IPS-NIHi11 (cell line): ENCODE data around the gene OGFOD3.
"Not testable (repeated sequence)": the region's sequence is repeated elsewhere in the genome, so short reads cannot be mapped to it uniquely, and the experiment has no call there.

Experiments used
- DNase-seq: peaks from one replicate; pipeline ENCODE4 v3.0.0; 2012; ENCODE audit warnings: mixed read lengths, low spot score

OGFOD3 gene

GRCh38 chr17:82351713-82352488 lies 66.5 kb downstream of the OGFOD3 start:
- peak; percentile 93 for DNase-seq

GRCh38 chr17:82351254-82351712 lies 67.1 kb downstream of the OGFOD3 start:
- DNase-seq, result no peak

- no peak for DNase-seq
These were observed 68.0 kb downstream of the OGFOD3 start for GRCh38 chr17:82350182-82351030.

GRCh38 chr17:82349287-82349701 lies 69.1 kb downstream of the OGFOD3 start:
- no peak for DNase-seq

- DNase-seq, result no peak
These were observed 69.5 kb downstream of the OGFOD3 start for GRCh38 chr17:82348866-82349265.

GRCh38 chr17:82348434-82348833 lies 70.0 kb downstream of the OGFOD3 start:
- DNase-seq, result no peak

GRCh38 chr17:82347994-82348393 lies 70.4 kb downstream of the OGFOD3 start:
- DNase-seq, result not testable (repeated sequence)

GRCh38 chr17:82346342-82347300 lies 71.8 kb downstream of the OGFOD3 start:
- DNase-seq, result no peak

- DNase-seq, result no peak
These were observed 73.0 kb downstream of the OGFOD3 start for GRCh38 chr17:82345151-82345976.

GRCh38 chr17:82344175-82344907 lies 74.0 kb downstream of the OGFOD3 start:
- no peak for DNase-seq

- no peak for DNase-seq
These were observed 74.8 kb downstream of the OGFOD3 start for GRCh38 chr17:82343560-82343959.

GRCh38 chr17:82342361-82343079 lies 75.9 kb downstream of the OGFOD3 start:
- DNase-seq, result no peak

GRCh38 chr17:82339634-82340580 lies 78.5 kb downstream of the OGFOD3 start:
- DNase-seq, result no peak
